NB4 (cell line): ENCODE results near the gene CREB1.

ENCODE experiments used
- DNase-seq: peaks from one replicate; pipeline ENCODE4 v3.0.0; 2010; ENCODE audit warnings: low read depth
- H3K4me3 ChIP-seq: one replicate; pipeline ENCODE4 v1.5.1; 2011; ENCODE audit warnings: mild to moderate bottlenecking, low read depth, low read length, moderate library complexity
- MAX ChIP-seq: IDR thresholded peaks from 2 replicates; pipeline ENCODE4 v1.6.1; 2011; ENCODE audit warnings: low read depth, low read length
- MYC ChIP-seq: IDR thresholded peaks from 2 replicates; pipeline ENCODE4 v1.6.1; 2011; ENCODE audit warnings: low read depth, low read length
- POLR2A ChIP-seq: IDR thresholded peaks from 2 replicates; pipeline ENCODE4 v1.6.1; 2011; ENCODE audit warnings: mild to moderate bottlenecking; ENCODE audit not compliant: insufficient read length; ENCODE audit errors: extremely low read depth
- TF ChIP-seq, protein P1 (sequence below): IDR thresholded peaks from one replicate; pipeline ENCODE4 v1.5.1; 2012; ENCODE audit warnings: low read depth, low read length

CREB1 gene

DNA sequence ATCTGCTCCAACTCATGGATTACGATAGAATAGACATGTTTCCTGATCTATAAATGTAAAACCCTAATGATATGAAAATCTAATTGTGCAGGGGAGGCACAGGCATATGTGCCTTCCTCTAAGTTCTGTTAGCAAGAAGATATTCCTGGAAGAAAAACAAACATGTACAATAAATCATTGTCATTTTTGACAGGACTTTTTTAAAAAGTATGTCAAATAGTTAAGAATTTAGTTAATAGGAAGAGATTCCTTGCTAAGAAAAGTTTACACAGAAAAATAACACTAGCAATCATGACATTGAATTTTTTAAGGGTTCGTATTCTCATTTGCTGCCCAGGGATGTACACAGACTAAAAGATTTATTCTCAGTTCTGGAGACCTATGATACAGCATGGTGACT is 15.3 kb upstream of the CREB1 start:
- TF ChIP-seq, protein P1, sequence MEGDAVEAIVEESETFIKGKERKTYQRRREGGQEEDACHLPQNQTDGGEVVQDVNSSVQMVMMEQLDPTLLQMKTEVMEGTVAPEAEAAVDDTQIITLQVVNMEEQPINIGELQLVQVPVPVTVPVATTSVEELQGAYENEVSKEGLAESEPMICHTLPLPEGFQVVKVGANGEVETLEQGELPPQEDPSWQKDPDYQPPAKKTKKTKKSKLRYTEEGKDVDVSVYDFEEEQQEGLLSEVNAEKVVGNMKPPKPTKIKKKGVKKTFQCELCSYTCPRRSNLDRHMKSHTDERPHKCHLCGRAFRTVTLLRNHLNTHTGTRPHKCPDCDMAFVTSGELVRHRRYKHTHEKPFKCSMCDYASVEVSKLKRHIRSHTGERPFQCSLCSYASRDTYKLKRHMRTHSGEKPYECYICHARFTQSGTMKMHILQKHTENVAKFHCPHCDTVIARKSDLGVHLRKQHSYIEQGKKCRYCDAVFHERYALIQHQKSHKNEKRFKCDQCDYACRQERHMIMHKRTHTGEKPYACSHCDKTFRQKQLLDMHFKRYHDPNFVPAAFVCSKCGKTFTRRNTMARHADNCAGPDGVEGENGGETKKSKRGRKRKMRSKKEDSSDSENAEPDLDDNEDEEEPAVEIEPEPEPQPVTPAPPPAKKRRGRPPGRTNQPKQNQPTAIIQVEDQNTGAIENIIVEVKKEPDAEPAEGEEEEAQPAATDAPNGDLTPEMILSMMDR: no peak
- H3K4me3 ChIP-seq: no peak overlapping the region
- DNase-seq: no peak

DNA sequence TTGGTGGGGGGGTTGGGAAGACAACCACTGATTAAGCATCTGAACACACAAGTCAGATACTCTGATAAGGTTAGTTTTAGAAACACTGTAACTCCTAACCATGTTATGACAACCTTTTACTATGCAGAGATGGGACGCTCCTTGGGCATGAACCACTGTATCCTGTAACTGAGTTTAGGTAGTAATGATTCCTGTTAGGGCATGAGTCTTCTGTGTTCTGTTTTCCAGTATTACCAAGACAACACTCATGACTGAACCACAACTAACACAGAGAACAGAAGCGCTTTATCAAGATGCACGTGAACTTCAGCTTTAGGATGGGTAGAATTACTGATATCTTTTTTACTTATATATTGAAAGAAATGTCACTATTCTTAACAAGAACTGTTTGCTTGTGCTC is 14.1 kb upstream of the CREB1 start:
- H3K4me3 ChIP-seq: no peak overlapping the region
- no peak for TF ChIP-seq POLR2A
- TF ChIP-seq, protein P1: no peak
- no peak for TF ChIP-seq MYC
- no peak for TF ChIP-seq MAX
- DNase-seq: no peak

DNA sequence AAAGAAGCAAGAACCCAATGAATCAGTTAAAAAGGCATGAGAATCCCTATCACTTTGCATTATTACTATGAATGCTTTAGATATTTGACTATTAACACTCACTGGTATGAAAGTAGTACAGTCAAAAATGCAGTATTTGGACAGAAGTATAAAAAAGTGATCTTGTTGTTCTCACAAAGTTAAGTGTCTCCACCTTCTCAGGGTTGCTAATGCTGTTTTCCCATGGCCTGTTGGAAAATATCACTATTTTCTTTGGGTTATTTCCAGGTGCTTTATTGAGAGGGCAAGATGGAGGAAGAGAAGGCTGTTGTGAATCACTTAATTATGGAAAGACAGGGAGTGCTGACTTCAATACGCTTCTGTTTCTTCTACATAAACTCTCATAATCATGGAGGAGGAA is 13.6 kb upstream of the CREB1 start:
- TF ChIP-seq MYC (no peak), POLR2A (no peak)
- H3K4me3 ChIP-seq: no peak overlapping the region
- DNase-seq: no peak

DNA sequence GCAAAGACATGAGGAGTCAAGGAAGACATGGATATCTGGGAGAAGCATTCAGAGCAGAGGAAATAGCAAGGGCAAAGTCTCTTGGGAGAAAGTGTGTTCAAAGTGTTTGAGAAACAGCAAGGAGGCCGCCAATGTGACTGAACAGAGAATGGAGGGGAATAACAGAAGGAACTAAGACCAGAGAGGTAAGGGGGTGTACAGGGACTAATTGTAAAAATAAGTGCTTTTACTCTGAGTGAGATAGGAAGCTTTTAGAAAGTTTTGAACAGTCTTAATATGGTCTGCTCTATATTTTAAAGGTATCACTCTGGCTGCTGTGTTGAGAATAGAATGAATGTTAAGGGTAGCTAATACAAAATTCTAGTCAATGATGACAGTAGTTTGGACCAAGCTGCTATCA is 6.8 kb upstream of the CREB1 start:
- no peak overlapping the region for H3K4me3 ChIP-seq
- DNase-seq: no peak
- TF ChIP-seq MYC: no peak
- TF ChIP-seq, protein P1: no peak
- no peak for TF ChIP-seq POLR2A
- no peak for TF ChIP-seq MAX

DNA sequence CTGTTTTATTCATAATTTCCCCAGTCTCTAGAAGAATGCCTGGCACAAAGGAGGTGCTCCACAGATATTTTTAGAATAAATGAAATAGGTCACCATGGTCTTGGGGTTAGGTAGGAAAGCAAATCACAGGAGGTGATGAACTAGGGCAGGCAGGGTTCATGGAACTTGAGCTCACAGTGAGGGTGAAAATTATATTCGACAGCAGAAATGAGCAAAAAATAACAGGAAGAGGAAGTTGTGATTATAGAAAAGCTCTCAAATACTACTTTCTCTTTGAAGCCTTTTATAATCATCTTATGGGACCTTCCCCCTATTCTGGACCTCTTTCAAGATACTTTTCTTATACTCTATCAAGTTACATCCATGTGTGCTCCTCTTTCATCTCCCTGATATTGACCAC is 4.5 kb upstream of the CREB1 start:
- no peak for DNase-seq
- TF ChIP-seq, protein P1: no peak
- TF ChIP-seq MYC: no peak
- no peak for TF ChIP-seq MAX
- no peak for TF ChIP-seq POLR2A
- H3K4me3 ChIP-seq: no peak overlapping the region

DNA sequence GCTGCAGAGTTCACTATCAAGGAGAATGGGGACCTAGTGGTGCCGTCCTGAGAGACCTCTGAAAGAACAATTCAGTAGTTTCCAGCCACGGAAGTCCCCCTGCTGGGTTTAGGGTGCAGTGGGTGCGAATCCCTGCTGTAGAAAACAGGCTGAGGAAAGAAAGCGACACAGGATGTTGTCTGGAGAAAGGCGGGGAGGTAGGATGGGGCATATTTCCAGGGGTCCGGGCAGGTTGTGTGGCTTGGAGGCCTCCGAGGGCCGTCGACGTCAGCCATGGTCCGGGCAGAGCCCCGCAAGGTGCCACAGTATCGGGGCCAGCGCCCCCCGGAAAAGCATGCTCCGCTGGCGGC is 807 bp upstream of the CREB1 start:
- peak overlapping the region; percentile 71 for H3K4me3 ChIP-seq
- DNase-seq: peak; percentile 78
- TF ChIP-seq, protein P1: no peak
- TF ChIP-seq POLR2A: no peak
- TF ChIP-seq MYC: no peak
- TF ChIP-seq MAX: no peak; the same call in 1 of the 2 replicates
